ENCODE data around the gene C3orf33.

Gene C3orf33

DNA sequence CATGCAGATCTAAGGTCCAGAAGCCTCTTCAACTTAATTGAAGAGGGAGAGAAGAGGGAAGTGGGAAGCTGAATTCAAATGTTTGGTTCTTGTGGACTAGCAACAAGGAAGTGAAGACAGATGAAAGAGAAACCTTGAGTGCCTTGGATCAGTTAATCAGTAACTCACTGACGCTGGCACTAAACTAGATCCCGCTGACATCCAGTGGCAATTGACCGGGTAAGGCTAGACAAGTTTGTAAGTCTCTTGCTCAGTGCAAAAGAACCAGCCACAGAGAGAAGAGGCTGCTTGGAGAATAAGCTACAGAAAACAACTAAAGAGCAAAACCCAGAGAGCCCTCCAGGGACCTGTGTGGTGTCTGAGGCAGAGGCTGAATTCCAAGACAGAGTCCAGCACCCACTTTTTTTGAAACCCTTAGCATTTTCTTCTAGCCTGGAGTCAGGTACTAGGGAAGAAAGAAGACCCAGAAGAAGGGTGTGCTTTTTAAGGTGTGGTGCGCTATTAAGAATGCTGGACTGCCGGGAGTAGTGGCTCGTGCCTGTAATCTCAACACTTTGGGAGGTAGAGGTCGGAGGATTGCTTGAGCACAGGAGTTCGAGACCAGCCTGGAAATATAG lies 68.1 kb downstream of the C3orf33 start:
- no peak for DNase-seq (ENCODE audit: low read depth)
- TF ChIP-seq, protein P1, sequence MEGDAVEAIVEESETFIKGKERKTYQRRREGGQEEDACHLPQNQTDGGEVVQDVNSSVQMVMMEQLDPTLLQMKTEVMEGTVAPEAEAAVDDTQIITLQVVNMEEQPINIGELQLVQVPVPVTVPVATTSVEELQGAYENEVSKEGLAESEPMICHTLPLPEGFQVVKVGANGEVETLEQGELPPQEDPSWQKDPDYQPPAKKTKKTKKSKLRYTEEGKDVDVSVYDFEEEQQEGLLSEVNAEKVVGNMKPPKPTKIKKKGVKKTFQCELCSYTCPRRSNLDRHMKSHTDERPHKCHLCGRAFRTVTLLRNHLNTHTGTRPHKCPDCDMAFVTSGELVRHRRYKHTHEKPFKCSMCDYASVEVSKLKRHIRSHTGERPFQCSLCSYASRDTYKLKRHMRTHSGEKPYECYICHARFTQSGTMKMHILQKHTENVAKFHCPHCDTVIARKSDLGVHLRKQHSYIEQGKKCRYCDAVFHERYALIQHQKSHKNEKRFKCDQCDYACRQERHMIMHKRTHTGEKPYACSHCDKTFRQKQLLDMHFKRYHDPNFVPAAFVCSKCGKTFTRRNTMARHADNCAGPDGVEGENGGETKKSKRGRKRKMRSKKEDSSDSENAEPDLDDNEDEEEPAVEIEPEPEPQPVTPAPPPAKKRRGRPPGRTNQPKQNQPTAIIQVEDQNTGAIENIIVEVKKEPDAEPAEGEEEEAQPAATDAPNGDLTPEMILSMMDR (conservative IDR thresholded peaks at IDR 0.05; ENCODE audit: control insufficient read depth, insufficient read depth, low read depth, low read length): no peak
- no peak overlapping the region for H3K4me3 ChIP-seq (ENCODE audit: control insufficient read depth, low read depth, low read length)

DNA sequence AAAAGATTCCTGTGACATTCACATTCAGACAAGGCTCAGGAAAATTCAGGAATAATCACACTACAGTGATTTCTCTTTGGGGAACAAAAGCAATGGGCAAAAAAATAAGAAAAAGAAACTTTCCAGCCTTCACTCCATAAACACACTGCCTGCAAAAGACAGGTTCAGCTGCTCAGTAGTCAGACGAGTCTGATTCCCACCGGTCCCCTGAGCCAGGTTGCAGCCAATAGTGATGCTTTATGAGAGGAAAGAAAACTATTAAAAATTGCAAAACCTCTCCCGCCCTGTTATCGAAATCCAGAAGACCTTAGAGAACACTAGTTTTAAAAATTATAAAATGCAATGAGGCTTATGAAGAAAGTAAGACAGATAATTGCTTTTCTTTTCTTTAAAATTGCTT lies 69.7 kb downstream of the C3orf33 start:
- H3K4me3 ChIP-seq (ENCODE audit: control insufficient read depth, low read depth, low read length): no peak overlapping the region
- TF ChIP-seq, protein P1 (conservative IDR thresholded peaks at IDR 0.05; ENCODE audit: control insufficient read depth, insufficient read depth, low read depth, low read length): no peak
- no peak for DNase-seq (ENCODE audit: low read depth)

DNA sequence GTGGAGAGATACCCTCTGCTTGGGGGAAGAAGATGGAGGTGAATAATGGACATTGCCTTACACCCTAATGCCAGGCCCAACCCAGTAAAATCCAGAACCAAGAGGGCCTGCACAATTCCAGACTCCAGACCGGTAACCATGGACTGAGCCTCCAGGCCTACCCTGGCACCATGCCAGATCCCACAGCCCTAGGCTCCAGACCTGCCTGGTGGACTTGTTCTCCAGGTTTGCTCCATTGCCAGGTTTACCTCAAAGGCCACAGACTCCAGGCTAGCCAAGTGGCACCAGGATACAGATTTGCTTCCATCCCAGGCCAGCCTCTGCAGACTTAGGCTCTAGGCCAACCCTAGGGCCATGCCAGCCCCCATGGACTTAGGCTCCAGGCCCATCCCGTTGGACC lies 75.2 kb downstream of the C3orf33 start:
- DNase-seq (ENCODE audit: low read depth): no peak
- TF ChIP-seq, protein P1 (conservative IDR thresholded peaks at IDR 0.05; ENCODE audit: control insufficient read depth, insufficient read depth, low read depth, low read length): no peak
- H3K4me3 ChIP-seq (ENCODE audit: control insufficient read depth, low read depth, low read length): no peak overlapping the region

DNA sequence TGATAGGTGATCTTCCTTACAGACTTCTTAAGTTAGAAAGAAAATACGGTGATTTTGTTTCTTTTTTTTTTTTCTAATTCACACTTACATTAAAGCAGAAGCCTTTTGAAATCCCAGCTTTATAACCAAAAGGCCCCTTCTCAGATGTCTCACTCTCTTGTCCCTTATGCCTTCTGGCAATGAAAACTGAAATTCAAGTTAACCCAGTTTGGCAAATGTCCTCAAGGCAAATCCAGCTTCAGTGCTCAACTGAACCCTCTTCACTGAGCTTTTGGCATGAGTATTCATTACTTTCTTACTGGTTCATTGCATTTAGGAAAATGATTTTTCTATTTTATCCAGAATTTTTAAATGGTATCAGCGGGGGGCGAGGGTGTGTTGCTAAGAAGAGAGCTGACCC lies 78.2 kb downstream of the C3orf33 start:
- TF ChIP-seq, protein P1 (conservative IDR thresholded peaks at IDR 0.05; ENCODE audit: control insufficient read depth, insufficient read depth, low read depth, low read length): no peak

DNA sequence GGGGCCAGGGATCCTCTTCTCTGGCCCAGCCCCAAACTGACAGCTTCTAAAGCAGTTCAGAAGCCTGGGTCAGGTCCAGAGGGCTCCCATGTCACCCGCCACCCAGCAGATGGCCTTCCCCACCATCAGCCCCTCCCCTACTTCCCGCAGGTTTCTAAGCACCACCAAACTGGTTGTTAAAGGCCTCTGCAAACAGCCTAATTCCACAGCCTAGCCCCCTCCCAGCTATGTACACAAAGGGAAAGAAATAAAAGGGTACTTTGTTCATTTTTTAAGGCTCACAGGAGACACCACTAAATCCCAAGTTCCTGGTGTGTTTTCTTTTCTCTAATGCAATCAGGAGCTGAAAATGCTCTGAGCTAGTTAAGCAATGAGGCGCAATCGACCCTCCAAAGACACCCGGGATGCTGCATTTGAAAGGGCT lies 91.8 kb downstream of the C3orf33 start:
- no peak overlapping the region for H3K4me3 ChIP-seq (ENCODE audit: control insufficient read depth, low read depth, low read length)
- DNase-seq (ENCODE audit: low read depth): no peak
- TF ChIP-seq, protein P1 (conservative IDR thresholded peaks at IDR 0.05; ENCODE audit: control insufficient read depth, insufficient read depth, low read depth, low read length): no peak

More for the DNA sequence above, 78.2 kb downstream of the C3orf33 start:
- no peak overlapping the region for H3K4me3 ChIP-seq (ENCODE audit: control insufficient read depth, low read depth, low read length)
- DNase-seq (ENCODE audit: low read depth): no peak

All from fibroblast of mammary gland (primary cell).